GM18508 (cell line): ENCODE measurements around the gene NGB.

Source experiments
- ATAC-seq: cut with Tn5 transposase; IDR thresholded peaks from one replicate; pipeline ENCODE4 v1.9.1; 2021; ENCODE audit warnings: moderate number of reproducible peaks; ENCODE audit not compliant: insufficient read depth, unreplicated experiment

NGB gene

DNA sequence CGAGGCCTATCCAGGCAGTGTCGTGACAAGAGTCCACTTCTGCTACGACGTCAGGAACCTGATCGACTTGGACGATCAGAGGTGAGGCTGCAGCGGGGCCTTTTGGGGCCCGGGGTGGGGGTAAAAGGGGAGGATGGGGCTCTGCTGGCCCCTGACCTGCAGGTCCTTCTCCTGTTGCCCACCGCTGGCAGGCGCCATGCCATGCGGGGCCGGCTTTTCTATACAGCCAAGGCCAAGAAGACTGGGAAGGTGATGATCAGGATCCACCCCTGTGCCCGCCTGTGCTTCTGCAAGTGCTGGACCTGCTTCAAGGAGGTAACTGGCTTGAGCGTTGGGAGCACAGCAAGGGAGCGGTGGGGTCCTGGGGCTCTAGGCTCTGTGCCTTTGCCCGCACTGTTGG lies 31.6 kb downstream of the NGB start:
- no peak for ATAC-seq

DNA sequence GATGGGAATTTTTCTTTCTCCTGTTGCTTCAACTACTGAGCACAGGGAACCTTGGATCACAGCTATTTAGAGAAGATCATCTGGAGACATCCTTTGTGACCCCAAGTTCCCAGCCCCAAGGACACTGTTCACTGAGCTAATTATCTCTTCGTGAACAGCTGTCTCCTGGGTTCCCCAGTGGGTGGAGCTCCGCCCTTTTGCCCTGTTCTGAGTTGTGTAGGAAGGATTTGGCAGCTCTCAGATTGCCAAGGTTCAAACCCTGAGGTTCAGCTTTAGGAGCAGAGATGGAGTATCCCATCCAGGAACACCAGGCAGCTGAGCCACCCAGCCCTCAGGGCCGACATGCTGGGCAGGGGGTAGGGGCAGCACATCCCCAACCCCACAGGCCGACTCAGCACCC lies 32.0 kb downstream of the NGB start:
- no peak for ATAC-seq

DNA sequence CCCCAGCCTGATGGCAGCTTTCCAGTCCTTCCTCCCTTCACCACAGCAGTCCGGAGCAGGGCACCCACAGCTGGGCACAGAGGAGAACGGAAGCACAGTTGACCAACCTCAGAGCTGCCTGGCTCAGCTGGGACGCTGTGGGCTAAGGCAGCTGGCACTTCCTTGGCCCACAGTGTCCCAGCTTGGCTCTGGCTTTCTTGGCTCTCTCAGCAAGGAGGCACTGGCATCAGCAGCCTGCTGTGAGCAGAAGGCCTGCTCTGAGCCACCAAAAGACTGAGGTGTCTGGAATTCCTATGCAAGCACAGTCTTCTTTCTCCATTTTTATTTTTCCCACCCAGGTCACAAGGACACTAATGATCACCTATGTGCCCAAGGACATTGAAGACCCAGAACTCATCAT lies 32.6 kb downstream of the NGB start:
- ATAC-seq, result no peak

DNA sequence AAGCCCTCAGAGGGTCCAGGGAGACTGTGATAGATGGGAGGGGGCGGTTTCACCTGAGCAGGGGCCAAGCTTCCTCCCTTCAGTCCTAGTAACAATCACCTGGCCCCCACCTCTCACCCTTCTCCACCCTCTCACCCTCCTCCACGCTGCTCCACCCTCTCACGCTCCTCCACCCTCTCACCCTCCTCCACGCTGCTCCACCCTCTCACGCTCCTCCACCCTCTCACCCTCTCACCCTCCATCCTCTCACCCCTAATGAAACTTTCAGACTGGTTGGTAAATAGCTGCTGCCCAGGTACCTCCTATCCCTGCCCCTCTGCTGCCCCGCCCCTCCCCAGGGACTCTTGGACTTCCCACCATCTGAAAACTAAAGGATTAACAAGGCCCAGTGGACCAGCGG lies 34.2 kb downstream of the NGB start:
- ATAC-seq, result no peak

GRCh38 chr14:77231721-77232120 lies 39.3 kb downstream of the NGB start:
- ATAC-seq, result no peak

- ATAC-seq, result no peak
Measured at GRCh38 chr14:77230914-77231313, 40.1 kb downstream of the NGB start.

DNA sequence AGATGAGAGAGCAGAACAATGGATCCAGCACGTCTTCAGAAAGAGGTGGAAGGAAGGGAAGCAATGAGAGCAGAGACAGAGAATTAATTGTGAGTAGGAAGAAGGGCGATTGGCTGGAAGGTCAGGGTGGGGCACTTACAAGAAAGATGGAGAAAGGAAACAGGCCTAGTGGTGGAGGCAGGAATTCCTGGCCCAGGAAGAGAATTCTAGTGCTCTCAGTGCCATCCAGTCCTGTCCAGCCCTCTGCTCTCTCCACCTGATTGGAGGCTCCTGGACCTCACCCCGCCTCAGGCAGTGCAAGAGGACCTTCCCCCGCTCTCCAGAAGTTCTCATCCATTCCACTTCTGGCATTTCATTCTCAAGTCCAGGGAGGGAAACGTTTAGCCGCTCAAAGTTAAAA lies 43.0 kb downstream of the NGB start:
- ATAC-seq, result no peak

GRCh38 chr14:77225892-77226557 lies 45.0 kb downstream of the NGB start:
- no peak for ATAC-seq

GRCh38 chr14:77225254-77225653 lies 45.8 kb downstream of the NGB start:
- no peak for ATAC-seq

GRCh38 chr14:77224212-77224611 lies 46.8 kb downstream of the NGB start:
- no peak for ATAC-seq

DNA sequence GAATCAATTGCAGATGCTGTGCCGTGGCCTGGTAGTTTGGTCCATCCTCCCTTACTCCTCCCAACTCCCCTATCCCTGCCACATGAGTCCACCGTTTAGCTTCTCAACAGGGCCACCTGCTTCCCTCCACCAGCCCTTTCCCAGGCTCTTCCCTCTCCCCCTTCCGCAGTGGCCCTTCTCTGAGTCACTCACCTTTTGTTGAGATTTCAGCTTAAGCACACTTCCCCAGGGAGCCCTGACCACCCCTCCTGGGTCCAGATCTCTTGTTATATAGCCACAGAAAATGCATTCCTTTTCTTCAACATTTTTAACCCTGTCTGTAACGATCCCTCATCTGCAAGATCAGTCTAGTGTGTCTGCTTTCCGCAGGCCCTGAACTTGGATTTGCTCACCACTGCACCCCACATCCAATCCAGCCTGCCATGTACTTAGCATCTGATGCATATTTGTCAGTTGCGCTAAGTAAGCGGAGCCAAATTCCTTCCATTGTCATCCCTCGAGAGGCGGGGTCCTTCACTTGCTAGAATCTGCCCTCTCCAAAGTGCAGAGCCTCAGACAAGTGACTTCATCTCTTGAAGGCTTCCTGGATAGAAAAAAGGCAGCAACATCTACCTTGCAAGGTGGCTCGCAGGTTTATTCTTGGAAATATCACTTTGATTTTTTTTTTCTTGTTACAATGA lies 48.3 kb downstream of the NGB start:
- ATAC-seq, result no peak

GRCh38 chr14:77221241-77221871 lies 49.6 kb downstream of the NGB start:
- ATAC-seq, result no peak

DNA sequence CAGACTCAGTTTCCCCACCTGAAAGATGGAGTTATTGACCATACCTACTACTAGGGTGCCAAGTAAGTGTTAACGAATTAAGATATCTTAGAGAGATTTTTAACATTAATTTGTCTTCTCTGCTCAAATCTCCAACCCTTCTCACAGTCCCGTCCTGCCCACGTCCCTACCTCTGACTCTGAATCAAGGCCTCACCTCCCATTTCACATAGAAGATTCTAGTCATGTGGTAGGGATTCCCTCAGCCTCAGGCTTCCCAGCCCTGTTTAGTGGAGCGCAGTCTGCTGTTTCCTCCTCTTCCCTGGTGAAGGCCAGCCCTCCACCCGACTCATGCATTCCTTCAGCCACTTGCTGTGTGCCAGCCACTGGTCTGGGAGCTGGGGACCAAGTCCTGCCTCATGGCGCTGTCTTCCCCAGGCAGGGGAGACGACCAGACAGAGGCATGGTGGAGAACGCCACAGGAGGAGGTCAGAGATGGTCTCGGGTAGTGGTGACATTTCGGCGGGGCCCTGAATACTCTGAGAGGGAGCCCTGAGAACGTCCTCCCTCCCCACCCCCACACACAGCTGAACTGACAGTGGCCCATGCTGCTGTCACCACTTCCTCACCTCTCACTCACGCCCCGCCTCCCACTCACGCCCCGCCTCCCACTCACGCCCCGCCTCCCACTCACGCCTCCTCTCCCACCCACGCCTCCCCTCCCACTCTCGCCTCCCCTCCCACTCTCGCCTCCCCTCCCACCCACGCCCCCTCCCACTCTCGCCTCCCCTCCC lies 50.6 kb downstream of the NGB start:
- ATAC-seq, result no peak

DNA sequence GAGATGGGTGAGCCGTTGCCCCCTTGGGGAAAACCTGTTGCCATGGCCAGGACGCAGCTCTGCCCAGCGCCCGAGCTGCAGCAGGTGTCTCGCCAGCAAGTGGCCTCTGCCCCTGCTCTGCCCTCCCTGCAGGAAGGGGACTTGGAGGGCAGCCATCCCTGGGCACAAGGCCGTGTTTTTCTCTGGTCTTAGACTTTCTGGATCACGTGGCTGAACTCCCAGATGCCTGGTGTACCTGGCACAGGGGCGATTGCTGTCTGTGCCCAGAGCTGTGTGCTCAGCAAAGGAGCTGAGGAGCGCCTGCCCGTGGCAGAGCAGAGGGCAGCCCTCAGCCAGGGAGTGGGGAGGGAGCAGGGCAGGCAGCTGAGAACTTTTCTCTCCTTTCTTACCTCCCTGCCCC lies 51.4 kb downstream of the NGB start:
- no peak for ATAC-seq

GRCh38 chr14:77217551-77217950 lies 53.5 kb downstream of the NGB start:
- no peak for ATAC-seq
